HCT116 (cell line): ENCODE results near the gene FHOD3.

ENCODE experiments used
- ATF3 ChIP-seq: IDR thresholded peaks from 2 replicates; pipeline ENCODE4 v1.6.1; 2012
- CTCF ChIP-seq, 3 experiments: fragments of 200-600 bp in 1 of 3; sonication (generic) in 1 of 3; IDR thresholded peaks in 2 of 3; conservative IDR thresholded peaks in 1 of 3; 2 replicates each; pipeline ENCODE4 v1.5.1; 2012 to 2017; ENCODE audit warnings: low read depth in 2 of 3, low read length in 2 of 3, antibody characterized with exemption in 1 of 3, borderline replicate concordance in 1 of 3, control low read depth in 1 of 3, mild to moderate bottlenecking in 1 of 3, mixed read lengths in 1 of 3, mixed run types in 1 of 3, moderate library complexity in 1 of 3; ENCODE audit not compliant: insufficient read depth in 1 of 3
- EGR1 ChIP-seq: IDR thresholded peaks from 2 replicates; pipeline ENCODE4 v1.6.1; 2012; ENCODE audit warnings: low read depth
- ELF1 ChIP-seq: IDR thresholded peaks from 2 replicates; pipeline ENCODE4 v1.6.1; 2012; ENCODE audit warnings: low read depth, borderline replicate concordance
- EZH2 ChIP-seq: fragments of 200-600 bp; sonication (generic); IDR thresholded peaks from 2 replicates; pipeline ENCODE4 v1.6.1; 2017; ENCODE audit warnings: antibody characterized with exemption, mixed run types
- EZH2phosphoT487 ChIP-seq: fragments of 200-600 bp; IDR thresholded peaks from 2 replicates; pipeline ENCODE4 v1.6.1; 2018; ENCODE audit warnings: antibody characterized with exemption, borderline replicate concordance
- MAX ChIP-seq: IDR thresholded peaks from 2 replicates; pipeline ENCODE4 v1.6.1; 2012
- POLR2A ChIP-seq: IDR thresholded peaks from 2 replicates; pipeline ENCODE4 v1.7.0; 2011; ENCODE audit warnings: borderline replicate concordance; ENCODE audit not compliant: insufficient read depth, insufficient read length; ENCODE audit errors: extremely low read depth
- POLR2AphosphoS5 ChIP-seq: IDR thresholded peaks from 2 replicates; pipeline ENCODE4 v1.6.1; 2011; ENCODE audit warnings: mild to moderate bottlenecking, low read depth, low read length, moderate library complexity
- REST ChIP-seq: IDR thresholded peaks from 2 replicates; pipeline ENCODE4 v1.6.1; 2012; ENCODE audit warnings: low read depth
- SIN3A ChIP-seq: IDR thresholded peaks from 2 replicates; pipeline ENCODE4 v1.6.1; 2012; ENCODE audit warnings: low read depth
- SP1 ChIP-seq: IDR thresholded peaks from 2 replicates; pipeline ENCODE4 v1.6.1; 2012; ENCODE audit warnings: low read depth
- TCF7L2 ChIP-seq: IDR thresholded peaks from 2 replicates; pipeline ENCODE4 v1.7.0; 2011; ENCODE audit warnings: borderline replicate concordance, inconsistent platforms; ENCODE audit not compliant: insufficient read depth, insufficient read length; ENCODE audit errors: extremely low read depth
- YY1 ChIP-seq: IDR thresholded peaks from 2 replicates; pipeline ENCODE4 v1.6.1; 2011; ENCODE audit warnings: low read length, low read depth, moderate library complexity, mild to moderate bottlenecking; ENCODE audit not compliant: insufficient replicate concordance; ENCODE audit errors: extremely low read depth

GRCh38 chr18:36734596-36734995 is 437.1 kb downstream of the FHOD3 start:
- TF ChIP-seq YY1, result no peak
- no peak for TF ChIP-seq POLR2A
- no peak for TF ChIP-seq TCF7L2
- no peak for TF ChIP-seq CTCF (IDR thresholded peaks at IDR 0.05 in 2 of 3, conservative IDR thresholded peaks at IDR 0.05 in 1 of 3; ENCODE audit: borderline replicate concordance in 1 of 3, insufficient read depth in 1 of 3, low read depth in 2 of 3, low read length in 2 of 3)
- TF ChIP-seq POLR2AphosphoS5, result no peak
- TF ChIP-seq ELF1, result no peak
- no peak for TF ChIP-seq SP1
- no peak for TF ChIP-seq EZH2phosphoT487
- TF ChIP-seq MAX, result no peak
- TF ChIP-seq ATF3, result no peak
- no peak for TF ChIP-seq SIN3A
- no peak for TF ChIP-seq EGR1
- no peak for TF ChIP-seq EZH2
- TF ChIP-seq REST, result no peak
